Left lung (tissue), 10 donors: Measurements from ENCODE around the gene MPHOSPH10. TPM values are rescaled to one million over a fixed set of nuclear protein-coding genes. Genes with fewer than 3 reads are reported as not detected.
"Not testable (repeated sequence)": the region's sequence is repeated elsewhere in the genome, so short reads cannot be mapped to it uniquely, and the experiment has no call there.

Experiments used
- ATAC-seq: fragments of 200-7000 bp; cut with Tn5 transposase; one replicate; pipeline ENCODE4 v1.9.1; 2020; ENCODE audit warnings: moderate library complexity
- DNase-seq, 4 donors: peaks; one replicate each; pipeline ENCODE4 v3.0.0-alpha.2; 2013 to 2020
- H3K27ac ChIP-seq, 2 donors: fragments of 200-600 bp; sonication (generic) in 1 of 2; one replicate each; pipeline versions ENCODE4 v1.5.0 to v1.8.0; 2020 to 2021
- H3K27me3 ChIP-seq, 2 donors: fragments of 200-600 bp; sonication (generic) in 1 of 2; one replicate each; pipeline versions ENCODE4 v1.5.0 to v1.8.0; 2020 to 2021
- H3K36me3 ChIP-seq, 2 donors: fragments of 200-600 bp; sonication (generic) in 1 of 2; one replicate each; pipeline versions ENCODE4 v1.5.0 to v1.8.0; 2020 to 2021
- H3K4me1 ChIP-seq, 2 donors: fragments of 200-600 bp; one replicate each; pipeline ENCODE4 v1.8.0; 2021
- H3K4me3 ChIP-seq, 2 donors: fragments of 200-600 bp; sonication (generic) in 1 of 2; one replicate each; pipeline versions ENCODE4 v1.5.0 to v1.8.0; 2020 to 2021; ENCODE audit warnings: mild to moderate bottlenecking in 1 of 2
- H3K9me3 ChIP-seq, 2 donors: fragments of 200-600 bp; sonication (generic) in 1 of 2; one replicate each; pipeline versions ENCODE4 v1.5.0 to v1.8.0; 2020 to 2021
- intact Hi-C, 2 donors: fragments of 100-400 bp; cut with DNase I; formaldehyde crosslinking; loops; one replicate each; pipeline versions ENCODE4 v1.11.2 to v1.14.2; 2022
- polyA plus RNA-seq, 6 donors: library from polyadenylated mRNA; unstranded; fragments of 120-200 nt; gene quantifications; one replicate each; pipeline ENCODE4 v1.2.1, GENCODE V29; 2013; ENCODE audit not compliant: insufficient read length in 6 of 6
- total RNA-seq, 2 donors: library from RNA; stranded (reverse); fragmentation: NEBNext Ultra II Directional; extraction: Animal tissue kit (Norgen Biotek cat#: 25700); gene quantifications; one replicate each; pipeline ENCODE4 v1.2.1, GENCODE V29; 2021
- TF ChIP-seq, protein P1 (sequence below), 2 donors: fragments of 200-600 bp; sonication (generic) in 1 of 2; IDR thresholded peaks; one replicate each; pipeline versions ENCODE4 v1.5.0 to v1.8.0; 2021; ENCODE audit warnings: antibody characterized with exemption in 2 of 2
- donor health status: DM: no; HTN: yes; CAD: no.
- donor health status: DM: no; HTN: no; CAD: no.

The MPHOSPH10 gene
- total and polyA plus RNA-seq, 8 donors, result 22.1 to 51.1 (median 47.4) TPM

DNA sequence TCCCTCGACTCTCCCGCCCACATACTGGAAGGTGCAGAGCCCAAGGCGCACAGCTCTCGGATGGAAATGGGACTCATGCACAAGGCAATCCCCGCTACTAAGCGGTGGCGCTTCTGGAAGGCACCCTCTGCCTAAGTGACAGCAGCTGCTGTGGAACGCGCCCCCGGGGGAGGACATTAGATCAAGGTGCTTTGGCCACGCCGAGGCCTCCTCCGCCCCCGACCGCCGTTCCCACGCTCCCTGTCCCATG lies 607 bp upstream of the MPHOSPH10 start:
- Histone ChIP-seq H3K4me1 (peaks cover 8 to 49% of the 10 kb centered on the region in 2 donors), H3K36me3 (peaks cover 0 to 12% of the 10 kb centered on the region in 2 donors), H3K27me3 (no peaks in the 10 kb centered on the region), H3K27ac (peak overlapping the region; percentile 89 to 94), H3K9me3 (no peaks in the 10 kb centered on the region), H3K4me3 (peak overlapping the region; percentile 63 to 81)
- ATAC-seq (peak; percentile 76), DNase-seq (no peak)
- TF ChIP-seq, protein P1, sequence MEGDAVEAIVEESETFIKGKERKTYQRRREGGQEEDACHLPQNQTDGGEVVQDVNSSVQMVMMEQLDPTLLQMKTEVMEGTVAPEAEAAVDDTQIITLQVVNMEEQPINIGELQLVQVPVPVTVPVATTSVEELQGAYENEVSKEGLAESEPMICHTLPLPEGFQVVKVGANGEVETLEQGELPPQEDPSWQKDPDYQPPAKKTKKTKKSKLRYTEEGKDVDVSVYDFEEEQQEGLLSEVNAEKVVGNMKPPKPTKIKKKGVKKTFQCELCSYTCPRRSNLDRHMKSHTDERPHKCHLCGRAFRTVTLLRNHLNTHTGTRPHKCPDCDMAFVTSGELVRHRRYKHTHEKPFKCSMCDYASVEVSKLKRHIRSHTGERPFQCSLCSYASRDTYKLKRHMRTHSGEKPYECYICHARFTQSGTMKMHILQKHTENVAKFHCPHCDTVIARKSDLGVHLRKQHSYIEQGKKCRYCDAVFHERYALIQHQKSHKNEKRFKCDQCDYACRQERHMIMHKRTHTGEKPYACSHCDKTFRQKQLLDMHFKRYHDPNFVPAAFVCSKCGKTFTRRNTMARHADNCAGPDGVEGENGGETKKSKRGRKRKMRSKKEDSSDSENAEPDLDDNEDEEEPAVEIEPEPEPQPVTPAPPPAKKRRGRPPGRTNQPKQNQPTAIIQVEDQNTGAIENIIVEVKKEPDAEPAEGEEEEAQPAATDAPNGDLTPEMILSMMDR (IDR thresholded peaks at IDR 0.05), result no peak
- intact Hi-C loops, result no loop called here

DNA sequence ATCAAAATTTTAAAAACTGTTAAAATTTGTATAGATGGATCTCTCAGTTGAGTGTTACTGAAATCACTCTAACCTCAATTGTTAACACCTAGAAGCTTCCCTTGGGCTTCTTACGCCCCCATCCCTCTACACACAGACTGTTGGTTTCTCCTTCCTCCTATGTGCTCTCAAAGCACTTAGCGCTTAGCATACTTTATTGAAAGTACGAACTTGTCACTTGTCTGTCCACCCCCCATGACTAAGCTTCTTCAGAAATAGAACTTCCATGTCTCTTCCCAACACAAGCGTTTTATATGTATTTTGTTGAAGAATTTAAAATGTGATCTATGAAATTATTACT lies 441 bp downstream of the MPHOSPH10 start:
- peak; percentile 5 for ATAC-seq

DNA sequence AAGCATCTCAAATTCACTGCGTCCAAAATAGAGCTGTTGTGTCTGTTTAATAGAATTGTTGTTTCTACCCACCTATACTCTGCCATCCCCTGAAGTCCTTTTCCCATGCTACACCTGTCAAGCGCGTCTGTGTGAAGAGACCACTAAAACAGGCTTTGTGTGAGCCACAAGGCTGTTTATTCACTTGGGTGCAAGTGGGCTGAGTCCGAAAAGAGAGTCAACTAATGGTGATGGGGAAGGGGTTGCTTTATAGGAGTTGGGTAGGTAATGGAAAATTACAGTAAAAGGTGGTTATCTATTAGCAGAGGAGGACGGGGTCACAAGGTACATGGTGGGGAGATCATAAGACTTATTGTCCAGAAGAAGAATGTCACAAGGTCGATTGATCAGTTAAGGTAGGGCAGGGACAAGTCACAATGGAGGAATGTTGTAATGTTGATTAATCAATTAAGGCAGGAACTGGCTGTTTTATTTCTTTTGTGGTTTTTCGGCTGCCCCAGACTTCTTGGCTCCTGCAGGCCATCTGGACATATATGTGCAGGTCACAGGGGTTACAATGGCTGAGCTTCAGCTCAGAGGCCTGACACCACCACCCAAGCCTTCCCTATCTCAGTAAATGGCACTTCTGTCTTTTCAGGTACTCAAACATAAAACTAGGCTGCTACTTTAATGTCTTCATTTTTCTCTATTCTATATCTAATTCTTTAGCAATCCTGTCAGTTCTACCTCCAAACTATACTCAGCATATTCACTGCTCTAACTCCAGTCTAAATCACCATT lies 1.1 kb downstream of the MPHOSPH10 start:
- ATAC-seq, H3K27ac ChIP-seq, H3K27me3 ChIP-seq, DNase-seq, intact Hi-C loops, H3K9me3 ChIP-seq: not testable (repeated sequence)
- Histone ChIP-seq H3K4me3 (peak overlapping the region; percentile 63 to 81), H3K36me3 (peaks cover 0 to 29% of the 10 kb centered on the region in 2 donors), H3K4me1 (peaks cover 8 to 49% of the 10 kb centered on the region in 2 donors)

More for the DNA sequence above, 441 bp downstream of the MPHOSPH10 start:
- peak overlapping the region; percentile 63 to 81 for H3K4me3 ChIP-seq
- H3K4me1 ChIP-seq, result peaks cover 8 to 49% of the 10 kb centered on the region in 2 donors
- H3K36me3 ChIP-seq, result peaks cover 0 to 22% of the 10 kb centered on the region in 2 donors
- TF ChIP-seq, protein P1 (IDR thresholded peaks at IDR 0.05), result no peak
- H3K27me3 ChIP-seq, result no peaks in the 10 kb centered on the region
- intact Hi-C loops, result no loop called here
- no peaks in the 10 kb centered on the region for H3K9me3 ChIP-seq
- H3K27ac ChIP-seq, result peak overlapping the region; percentile 89 to 94
- no peak for DNase-seq

DNA sequence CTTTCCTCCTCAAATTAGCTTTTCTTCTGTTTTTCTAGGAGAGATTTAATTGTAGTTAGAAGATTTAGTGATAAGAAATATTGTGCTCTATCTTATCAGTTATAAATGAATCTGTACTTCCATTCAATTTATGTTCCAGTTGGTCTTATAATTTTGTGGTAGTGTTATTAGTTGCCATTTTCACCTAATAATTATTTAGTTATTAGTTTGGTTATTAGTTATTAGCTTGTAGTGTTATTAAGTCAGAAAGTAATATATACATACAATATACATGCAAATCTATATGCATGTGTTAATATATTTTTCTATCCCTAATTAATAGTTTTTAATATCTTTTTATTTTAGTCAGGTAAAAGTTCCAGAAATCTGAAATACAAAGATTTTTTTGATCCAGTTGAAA lies 3.2 kb downstream of the MPHOSPH10 start:
- intact Hi-C loops, result no loop called here

DNA sequence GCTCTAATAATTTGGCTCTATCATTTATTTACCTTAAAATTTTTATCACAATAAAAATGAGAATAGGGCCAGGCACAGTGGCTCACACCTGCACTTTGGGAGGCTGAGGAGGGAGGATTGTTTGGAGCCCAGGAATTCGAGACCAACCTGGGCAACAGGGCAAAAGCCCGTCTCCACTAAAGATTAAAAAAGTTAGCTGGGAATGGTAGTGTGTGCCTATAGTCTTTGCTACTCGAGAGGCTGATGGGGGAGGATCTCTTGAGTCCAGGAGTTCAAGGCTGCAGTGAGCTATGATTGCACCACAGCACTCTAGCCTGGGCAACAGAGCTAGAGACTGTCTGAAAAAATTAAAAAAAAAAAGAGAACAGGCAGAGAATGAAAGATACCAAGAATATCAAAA lies 5.7 kb downstream of the MPHOSPH10 start:
- ATAC-seq, result no peak
- Histone ChIP-seq H3K36me3 (peaks cover 0 to 74% of the 10 kb centered on the region in 2 donors), H3K9me3 (no peaks in the 10 kb centered on the region), H3K27ac (no peak overlapping the region), H3K27me3 (no peaks in the 10 kb centered on the region), H3K4me3 (no peak overlapping the region), H3K4me1 (peaks cover 8 to 20% of the 10 kb centered on the region in 2 donors)
- no peak for DNase-seq
- TF ChIP-seq, protein P1 (IDR thresholded peaks at IDR 0.05), result no peak
- intact Hi-C loops, result no loop called here

More for the DNA sequence above, 3.2 kb downstream of the MPHOSPH10 start:
- H3K4me3 ChIP-seq, result no peak overlapping the region
- H3K36me3 ChIP-seq, result peaks cover 0 to 48% of the 10 kb centered on the region in 2 donors
- no peaks in the 10 kb centered on the region for H3K27me3 ChIP-seq
- TF ChIP-seq, protein P1 (IDR thresholded peaks at IDR 0.05), result no peak
- no peaks in the 10 kb centered on the region for H3K9me3 ChIP-seq
- H3K4me1 ChIP-seq, result peaks cover 8 to 33% of the 10 kb centered on the region in 2 donors
- H3K27ac ChIP-seq, result no peak overlapping the region
- no peak for DNase-seq
- ATAC-seq, result no peak

DNA sequence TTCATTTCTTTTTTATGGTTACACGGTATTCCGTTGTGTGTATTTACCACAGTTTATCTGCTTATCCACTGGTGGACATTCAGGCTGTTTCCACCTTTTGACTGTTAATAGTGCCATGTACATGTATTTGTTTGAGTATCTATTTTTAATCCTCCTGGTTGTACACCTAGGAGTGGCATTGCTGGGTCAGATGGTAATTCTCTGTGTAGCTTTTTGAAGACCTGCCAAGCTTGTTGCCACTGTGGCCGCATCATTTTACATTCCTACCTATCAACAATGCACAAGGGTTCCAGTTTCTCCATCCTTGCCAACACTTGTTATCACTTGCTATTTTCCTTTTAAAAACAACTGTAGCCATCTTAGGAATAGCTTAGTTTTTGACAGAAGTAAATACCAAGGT lies 13.3 kb downstream of the MPHOSPH10 start:
- Histone ChIP-seq H3K4me3 (no peak overlapping the region), H3K36me3 (peaks cover 3 to 100% of the 10 kb centered on the region in 2 donors)
- TF ChIP-seq, protein P1 (IDR thresholded peaks at IDR 0.05), result no peak

More for the DNA sequence above, 13.3 kb downstream of the MPHOSPH10 start:
- intact Hi-C loops, result no loop called here
- H3K27me3 ChIP-seq, result no peaks in the 10 kb centered on the region
- H3K27ac ChIP-seq, result no peak overlapping the region
- DNase-seq, result no peak
- H3K9me3 ChIP-seq, result no peaks in the 10 kb centered on the region
- no peak for ATAC-seq
- no peaks in the 10 kb centered on the region for H3K4me1 ChIP-seq
